ENCODE data around the gene PIN4.

DNA sequence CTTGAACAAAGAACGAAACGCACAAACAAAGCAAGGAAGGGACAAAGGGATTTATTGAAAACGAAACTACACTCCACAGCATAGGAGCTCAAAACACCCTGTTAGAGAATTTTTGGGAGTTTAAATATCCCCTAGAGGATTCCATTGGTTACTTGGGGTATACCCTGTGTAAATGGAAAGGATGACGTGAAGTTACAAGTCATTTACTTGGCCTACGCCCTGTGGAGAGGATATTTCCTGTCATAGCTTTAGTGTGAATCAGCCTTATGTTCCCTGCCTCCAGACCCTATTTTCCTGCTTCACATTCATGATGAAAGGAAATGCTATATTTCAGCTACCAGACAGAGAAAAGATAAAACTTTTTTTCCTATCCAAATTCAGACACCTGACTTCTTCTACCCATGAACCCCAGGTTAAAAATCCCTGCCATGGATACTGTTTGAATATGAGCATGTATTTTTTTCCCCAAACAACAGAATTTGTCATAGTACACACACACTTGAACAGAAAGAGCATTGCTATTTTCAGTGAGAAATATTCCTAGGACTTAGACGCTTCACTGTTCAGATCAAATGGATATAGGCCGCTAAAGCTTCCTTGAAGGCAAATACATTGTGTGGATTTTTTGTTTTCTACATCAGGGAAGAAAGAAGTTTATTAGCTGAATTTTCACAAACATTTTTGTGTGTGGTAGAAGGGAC, 20.4 kb downstream of the PIN4 start:
- TF ChIP-seq, protein P1, sequence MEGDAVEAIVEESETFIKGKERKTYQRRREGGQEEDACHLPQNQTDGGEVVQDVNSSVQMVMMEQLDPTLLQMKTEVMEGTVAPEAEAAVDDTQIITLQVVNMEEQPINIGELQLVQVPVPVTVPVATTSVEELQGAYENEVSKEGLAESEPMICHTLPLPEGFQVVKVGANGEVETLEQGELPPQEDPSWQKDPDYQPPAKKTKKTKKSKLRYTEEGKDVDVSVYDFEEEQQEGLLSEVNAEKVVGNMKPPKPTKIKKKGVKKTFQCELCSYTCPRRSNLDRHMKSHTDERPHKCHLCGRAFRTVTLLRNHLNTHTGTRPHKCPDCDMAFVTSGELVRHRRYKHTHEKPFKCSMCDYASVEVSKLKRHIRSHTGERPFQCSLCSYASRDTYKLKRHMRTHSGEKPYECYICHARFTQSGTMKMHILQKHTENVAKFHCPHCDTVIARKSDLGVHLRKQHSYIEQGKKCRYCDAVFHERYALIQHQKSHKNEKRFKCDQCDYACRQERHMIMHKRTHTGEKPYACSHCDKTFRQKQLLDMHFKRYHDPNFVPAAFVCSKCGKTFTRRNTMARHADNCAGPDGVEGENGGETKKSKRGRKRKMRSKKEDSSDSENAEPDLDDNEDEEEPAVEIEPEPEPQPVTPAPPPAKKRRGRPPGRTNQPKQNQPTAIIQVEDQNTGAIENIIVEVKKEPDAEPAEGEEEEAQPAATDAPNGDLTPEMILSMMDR (IDR thresholded peaks at IDR 0.05): no peak
- TF ChIP-seq POLR2A (IDR thresholded peaks at IDR 0.05): no peak

Data from thyroid gland (tissue), 4 donors.